ENCODE data around the gene ONECUT3. TPM values are rescaled to one million over a fixed set of nuclear protein-coding genes. Genes with fewer than 3 reads are reported as not detected.

The ONECUT3 gene
- total RNA-seq, 2 donors from 2014 or later = not detected

GRCh38 chr19:1817553-1818179 is 64.4 kb downstream of the ONECUT3 start:
- ATAC-seq (no peak), DNase-seq (no peak)
- intact Hi-C loops (cut with DNase I) = no loop called here

- ATAC-seq = no peak
- intact Hi-C loops (cut with DNase I) = no loop called here
- DNase-seq = no peak
Observed at GRCh38 chr19:1818549-1819195, 65.4 kb downstream of the ONECUT3 start.

- intact Hi-C loops (cut with DNase I) = no loop called here
- no peak for ATAC-seq
- no peak for DNase-seq
Observed at GRCh38 chr19:1819341-1820255, 66.3 kb downstream of the ONECUT3 start.

GRCh38 chr19:1822210-1822609 is 68.9 kb downstream of the ONECUT3 start:
- intact Hi-C loops (cut with DNase I) = no loop called here
- DNase-seq = no peak

GRCh38 chr19:1823020-1823419 is 69.7 kb downstream of the ONECUT3 start:
- intact Hi-C loops (cut with DNase I) = no loop called here
- DNase-seq (no peak), ATAC-seq (no peak)

More at GRCh38 chr19:1822210-1822609, 68.9 kb downstream of the ONECUT3 start:
- no peak for ATAC-seq

DNA sequence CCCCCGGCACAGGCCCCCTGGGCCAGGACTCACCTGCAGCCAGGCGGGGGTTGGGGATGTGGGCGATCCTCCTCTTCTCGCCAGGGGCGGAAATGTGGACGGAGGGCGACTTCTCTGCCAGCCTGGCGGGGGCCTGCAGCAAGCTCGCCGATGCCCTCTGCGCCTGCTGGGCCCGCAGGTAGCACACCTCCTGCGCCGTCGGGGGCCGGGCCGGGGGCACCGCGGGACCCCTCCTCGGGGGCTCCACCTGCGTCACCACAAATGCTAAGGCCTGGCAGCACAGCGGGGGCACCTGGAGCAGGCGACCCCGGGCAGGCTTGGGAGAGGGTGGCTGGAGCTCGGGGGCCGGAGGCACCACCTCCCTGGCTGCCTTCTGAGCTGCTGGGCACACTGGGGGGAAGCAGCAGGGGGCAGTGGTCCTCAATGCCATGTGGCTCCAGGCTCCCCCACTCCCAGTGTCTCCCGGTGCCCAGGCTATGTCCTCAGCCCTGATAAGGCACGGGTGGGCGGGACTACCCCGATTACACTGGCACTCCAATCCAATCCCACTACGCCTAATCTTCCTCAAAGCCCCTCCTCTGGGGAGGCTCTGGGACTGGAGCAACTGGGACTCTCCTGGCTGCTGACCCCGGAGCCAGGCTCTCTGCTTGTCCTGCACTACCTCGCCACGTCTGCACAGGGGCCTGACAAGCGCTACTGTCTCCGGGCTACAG is 70.4 kb downstream of the ONECUT3 start:
- no peak for DNase-seq
- intact Hi-C loops (cut with DNase I) = no loop called here

DNA sequence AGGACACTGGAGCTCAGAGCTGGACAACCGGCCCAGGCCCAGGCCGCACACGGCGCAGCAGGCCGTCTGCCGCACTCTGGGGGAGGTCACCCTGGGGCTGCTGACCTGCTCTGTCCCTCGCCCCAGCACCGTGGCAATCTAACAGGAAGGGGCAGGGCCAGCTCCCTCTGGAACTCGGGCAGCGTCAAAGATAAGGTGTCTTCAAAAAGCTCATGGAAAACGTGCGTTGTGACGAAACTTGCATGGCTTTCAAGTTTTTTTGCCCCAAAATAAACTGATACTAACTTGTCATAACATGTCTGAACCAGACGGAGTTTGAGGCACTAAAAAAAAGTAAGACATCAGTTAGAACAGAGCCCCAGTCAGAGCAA is 70.9 kb downstream of the ONECUT3 start:
- ATAC-seq (no peak), DNase-seq (no peak)
- intact Hi-C loops (cut with DNase I) = no loop called here

More for the DNA sequence above, 70.4 kb downstream of the ONECUT3 start:
- ATAC-seq = no peak

DNA sequence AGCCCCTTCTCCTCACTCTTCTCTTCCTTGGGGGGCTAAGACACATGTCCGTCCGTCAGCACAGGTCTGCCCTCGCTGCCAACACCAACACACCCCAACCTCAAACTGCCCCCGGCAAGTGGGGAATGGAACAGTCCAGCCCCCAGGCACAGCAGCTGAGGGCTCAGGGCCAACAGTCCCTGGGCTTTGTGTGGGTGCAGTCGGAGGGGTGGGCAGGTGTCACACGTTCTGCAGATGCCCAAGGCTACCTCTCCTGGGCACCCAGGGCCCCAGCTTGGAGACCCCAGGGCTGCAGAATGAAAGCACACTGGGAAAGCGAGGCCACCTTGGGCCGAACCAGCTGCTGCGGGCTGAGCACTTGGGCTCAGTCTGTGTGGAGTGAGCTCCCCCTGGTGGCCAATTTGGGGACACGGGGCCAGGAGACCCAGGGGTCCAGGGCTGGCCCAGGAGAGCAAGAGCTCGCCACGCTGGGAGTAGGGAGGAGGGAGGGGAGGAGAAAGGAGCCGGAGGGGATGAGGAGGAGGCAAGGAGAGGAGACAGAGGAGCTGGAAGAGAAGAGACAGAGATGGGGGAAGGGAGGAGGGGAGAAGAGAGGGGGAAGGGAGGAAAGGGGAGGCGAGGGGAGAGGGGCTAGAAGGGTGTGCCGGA is 72.7 kb downstream of the ONECUT3 start:
- intact Hi-C loops (cut with DNase I) = no loop called here
- peak; percentile 82 to 90 for ATAC-seq
- peak; percentile 82 for DNase-seq

DNA sequence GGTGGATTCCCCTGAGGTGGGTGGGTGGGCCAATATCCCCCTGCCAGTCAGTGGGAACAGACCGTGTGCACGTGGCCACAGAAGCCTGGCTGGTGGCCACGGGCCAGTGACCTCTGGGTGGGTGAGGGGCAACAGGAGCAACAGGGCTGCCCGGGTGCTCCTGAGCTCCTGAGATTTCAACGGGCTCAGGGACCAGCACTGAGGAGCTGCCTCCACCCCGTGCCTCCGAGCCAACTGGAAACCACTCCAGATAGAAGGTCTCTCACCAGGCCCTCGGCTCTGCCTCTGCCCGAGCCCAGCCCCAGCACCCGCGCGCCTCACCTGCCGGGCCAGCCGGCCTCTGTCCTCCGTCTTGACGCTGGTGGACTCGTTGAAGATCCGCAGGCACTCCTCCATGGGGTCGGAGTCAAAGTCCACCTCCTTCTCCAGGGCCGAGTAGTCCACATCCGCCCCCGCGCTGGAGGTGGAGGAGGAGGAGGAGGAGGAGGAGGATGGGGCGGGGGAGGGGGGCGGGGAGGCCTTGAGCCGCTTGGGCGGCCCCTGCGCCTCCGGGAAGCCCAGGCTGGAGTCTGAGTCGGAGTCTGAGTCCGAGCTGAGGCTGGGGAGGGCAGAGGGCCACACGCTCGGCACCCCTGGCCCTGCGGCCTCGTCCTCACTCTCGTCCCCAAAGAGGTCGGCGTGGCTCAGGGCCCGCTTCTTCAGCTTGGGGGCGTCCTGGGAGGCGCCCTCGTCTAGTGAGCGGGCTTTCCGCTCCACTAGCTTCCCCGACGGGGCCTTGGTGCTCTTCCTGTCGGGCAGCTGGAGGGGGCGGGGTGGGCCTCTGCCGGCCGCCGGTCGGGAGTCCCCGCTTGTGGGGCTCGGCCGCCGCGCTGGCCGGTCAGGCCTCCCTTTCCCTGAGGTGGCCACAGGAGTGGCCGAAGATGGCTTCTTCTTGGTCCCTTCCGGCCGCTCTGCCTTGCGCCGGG is 73.5 kb downstream of the ONECUT3 start:
- no peak for DNase-seq
- intact Hi-C loops (cut with DNase I) = no loop called here
- peak; percentile 16 to 45 for ATAC-seq

DNA sequence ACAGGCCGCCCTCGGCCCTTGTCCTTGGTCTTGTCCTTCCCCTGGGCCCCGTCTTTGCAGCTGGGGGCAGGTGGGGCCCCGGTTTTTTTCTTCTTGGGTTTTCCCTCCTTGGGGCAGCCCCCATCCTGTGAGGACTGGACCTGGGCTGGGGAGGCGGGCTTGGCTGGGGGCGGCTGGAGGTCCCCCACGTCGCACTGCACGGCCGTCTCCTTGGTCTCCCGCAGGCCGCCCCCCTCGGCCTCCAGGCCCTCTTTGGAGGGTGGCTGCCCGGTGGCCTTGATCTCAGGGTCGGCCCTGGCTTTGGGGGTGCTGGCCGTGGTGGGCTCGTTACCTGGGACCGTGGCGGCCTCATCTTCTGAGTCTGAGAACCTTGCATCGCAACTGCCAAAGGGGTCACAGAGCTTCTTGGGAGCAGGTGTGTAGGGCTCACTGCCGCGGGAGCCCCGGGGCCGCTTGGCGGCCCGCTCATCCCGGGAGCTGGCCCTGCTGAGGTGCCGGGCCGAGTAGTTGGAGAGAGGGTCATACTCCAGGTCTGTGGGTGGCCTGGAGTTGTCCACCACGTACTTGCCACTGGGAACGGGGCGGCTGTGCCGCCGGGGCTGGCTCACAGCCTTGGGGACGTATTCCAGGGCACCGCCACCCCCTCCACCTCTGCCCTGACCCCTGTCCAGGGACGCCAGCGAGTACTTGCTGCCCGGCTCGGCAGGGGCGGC is 74.4 kb downstream of the ONECUT3 start:
- no peak for ATAC-seq
- no peak for DNase-seq
- intact Hi-C loops (cut with DNase I) = no loop called here

DNA sequence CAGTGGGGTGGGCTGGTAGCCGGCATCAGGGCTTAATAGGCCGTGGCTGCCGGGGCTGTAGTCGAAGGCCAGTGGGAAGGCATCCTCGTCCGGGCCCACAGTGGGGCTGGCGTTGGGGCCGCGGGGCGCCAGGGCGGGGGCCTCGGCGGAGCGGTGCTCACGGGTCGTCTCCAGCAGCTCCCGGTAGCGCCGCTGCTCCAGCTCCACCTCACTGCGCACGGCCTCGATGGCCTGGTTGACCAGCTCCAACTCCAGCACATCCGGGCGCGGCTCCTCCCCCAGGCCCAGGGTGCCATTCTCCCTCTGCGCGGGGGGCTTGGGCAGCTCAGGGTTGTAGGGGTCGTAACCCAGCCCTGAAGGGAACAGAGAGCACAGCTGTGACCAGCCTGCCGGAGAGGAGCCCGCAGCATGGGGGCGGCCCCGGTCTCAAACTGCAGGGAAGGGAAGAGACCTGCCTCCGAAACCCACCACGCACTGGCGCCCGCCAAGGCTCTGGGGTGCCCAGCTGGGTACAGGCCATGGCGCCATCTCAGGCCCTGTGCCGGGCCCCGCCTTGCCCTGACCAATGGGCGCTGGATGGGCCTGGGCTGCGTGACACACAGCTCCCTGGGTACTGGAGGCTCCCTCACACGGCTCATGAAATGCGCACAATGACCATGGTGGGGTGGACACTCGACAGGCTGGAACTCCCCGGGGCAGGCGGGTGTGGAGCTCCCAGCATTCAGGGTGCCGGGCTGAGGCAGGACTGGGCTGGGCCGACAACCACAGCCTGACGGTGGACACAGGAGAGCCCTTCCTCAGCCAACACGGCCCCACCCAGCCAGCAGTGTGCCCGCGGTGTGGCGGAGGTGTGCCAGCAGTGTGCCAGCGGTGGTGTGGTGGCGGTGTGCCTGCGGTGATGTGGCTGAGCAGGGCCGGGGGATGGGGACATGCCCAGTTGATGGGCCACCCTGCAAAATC is 75.3 kb downstream of the ONECUT3 start:
- intact Hi-C loops (cut with DNase I) = no loop called here
- ATAC-seq (no peak), DNase-seq (no peak)

DNA sequence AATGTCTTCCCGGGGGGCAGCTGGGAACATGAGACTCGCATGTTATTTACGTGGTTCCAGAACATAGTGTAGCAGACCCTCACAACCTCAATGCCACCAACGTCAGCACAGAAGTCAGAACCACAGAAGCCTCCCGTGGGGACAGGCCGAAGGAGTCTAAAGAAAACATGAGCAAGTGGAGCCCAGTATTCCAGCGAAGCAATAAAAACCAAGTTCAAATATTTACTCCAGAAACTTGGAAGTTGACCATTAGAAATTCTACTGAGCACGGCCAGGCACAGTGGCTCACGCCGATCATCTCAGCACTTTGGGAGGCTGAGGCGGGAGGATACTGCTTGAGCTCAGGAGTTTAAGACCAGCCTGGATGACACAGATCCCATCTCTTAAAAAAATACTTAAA is 76.7 kb downstream of the ONECUT3 start:
- no peak for ATAC-seq
- DNase-seq = no peak
- intact Hi-C loops (cut with DNase I) = no loop called here

DNA sequence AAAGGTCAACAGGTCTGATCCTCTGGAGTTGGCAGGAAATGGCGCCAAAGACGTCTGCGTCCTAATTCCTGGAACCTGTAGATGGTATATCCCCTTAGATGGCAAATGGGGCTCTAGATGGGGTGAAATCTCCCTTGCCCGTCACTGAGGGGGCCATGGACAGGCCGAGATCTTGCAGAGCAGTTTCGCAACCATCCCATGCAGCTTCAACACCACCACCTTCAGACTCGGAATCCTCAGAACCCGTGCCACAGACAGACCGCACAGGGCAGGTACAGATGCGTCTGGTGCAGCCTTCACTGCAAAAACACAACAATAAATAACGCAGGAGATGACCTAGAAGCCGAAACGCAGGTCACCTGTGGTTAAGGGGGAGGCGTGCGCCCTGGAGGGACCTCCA is 77.3 kb downstream of the ONECUT3 start:
- intact Hi-C loops (cut with DNase I) = no loop called here
- DNase-seq (no peak), ATAC-seq (no peak)

Data from left cardiac atrium (tissue), 4 donors.